NB4 (cell line): ENCODE measurements around the gene FAM83E.
A peak's percentile ranks its signal among the peaks of the same experiment; 100 is the strongest.

Source experiments
- DNase-seq: peaks from one replicate; pipeline ENCODE4 v3.0.0; 2010; ENCODE audit warnings: low read depth
- H3K4me3 ChIP-seq: one replicate; pipeline ENCODE4 v1.5.1; 2011; ENCODE audit warnings: mild to moderate bottlenecking, low read depth, low read length, moderate library complexity
- MYC ChIP-seq: IDR thresholded peaks from 2 replicates; pipeline ENCODE4 v1.6.1; 2011; ENCODE audit warnings: low read depth, low read length
- POLR2A ChIP-seq: IDR thresholded peaks from 2 replicates; pipeline ENCODE4 v1.6.1; 2011; ENCODE audit warnings: mild to moderate bottlenecking; ENCODE audit not compliant: insufficient read length; ENCODE audit errors: extremely low read depth
- TF ChIP-seq, protein P1 (sequence below): IDR thresholded peaks from 2 replicates; pipeline ENCODE4 v1.6.1; 2011; ENCODE audit warnings: low read depth, low read length
- TF ChIP-seq, protein P2 (sequence below): IDR thresholded peaks from one replicate; pipeline ENCODE4 v1.5.1; 2012; ENCODE audit warnings: low read depth, low read length

Gene FAM83E

GRCh38 chr19:48650974-48651682 is 36.3 kb upstream of the FAM83E start:
- DNase-seq, result no peak
- no peak overlapping the region for H3K4me3 ChIP-seq
- TF ChIP-seq, protein P1, sequence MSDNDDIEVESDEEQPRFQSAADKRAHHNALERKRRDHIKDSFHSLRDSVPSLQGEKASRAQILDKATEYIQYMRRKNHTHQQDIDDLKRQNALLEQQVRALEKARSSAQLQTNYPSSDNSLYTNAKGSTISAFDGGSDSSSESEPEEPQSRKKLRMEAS, result no peak
- no peak for TF ChIP-seq MYC

GRCh38 chr19:48648134-48648533 is 33.3 kb upstream of the FAM83E start:
- H3K4me3 ChIP-seq, result no peak overlapping the region
- DNase-seq, result no peak
- TF ChIP-seq POLR2A (no peak), MYC (no peak)
- TF ChIP-seq, protein P1, result no peak
- TF ChIP-seq, protein P2, sequence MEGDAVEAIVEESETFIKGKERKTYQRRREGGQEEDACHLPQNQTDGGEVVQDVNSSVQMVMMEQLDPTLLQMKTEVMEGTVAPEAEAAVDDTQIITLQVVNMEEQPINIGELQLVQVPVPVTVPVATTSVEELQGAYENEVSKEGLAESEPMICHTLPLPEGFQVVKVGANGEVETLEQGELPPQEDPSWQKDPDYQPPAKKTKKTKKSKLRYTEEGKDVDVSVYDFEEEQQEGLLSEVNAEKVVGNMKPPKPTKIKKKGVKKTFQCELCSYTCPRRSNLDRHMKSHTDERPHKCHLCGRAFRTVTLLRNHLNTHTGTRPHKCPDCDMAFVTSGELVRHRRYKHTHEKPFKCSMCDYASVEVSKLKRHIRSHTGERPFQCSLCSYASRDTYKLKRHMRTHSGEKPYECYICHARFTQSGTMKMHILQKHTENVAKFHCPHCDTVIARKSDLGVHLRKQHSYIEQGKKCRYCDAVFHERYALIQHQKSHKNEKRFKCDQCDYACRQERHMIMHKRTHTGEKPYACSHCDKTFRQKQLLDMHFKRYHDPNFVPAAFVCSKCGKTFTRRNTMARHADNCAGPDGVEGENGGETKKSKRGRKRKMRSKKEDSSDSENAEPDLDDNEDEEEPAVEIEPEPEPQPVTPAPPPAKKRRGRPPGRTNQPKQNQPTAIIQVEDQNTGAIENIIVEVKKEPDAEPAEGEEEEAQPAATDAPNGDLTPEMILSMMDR, result no peak

GRCh38 chr19:48646722-48647216 is 31.9 kb upstream of the FAM83E start:
- H3K4me3 ChIP-seq, result no peak overlapping the region

DNA sequence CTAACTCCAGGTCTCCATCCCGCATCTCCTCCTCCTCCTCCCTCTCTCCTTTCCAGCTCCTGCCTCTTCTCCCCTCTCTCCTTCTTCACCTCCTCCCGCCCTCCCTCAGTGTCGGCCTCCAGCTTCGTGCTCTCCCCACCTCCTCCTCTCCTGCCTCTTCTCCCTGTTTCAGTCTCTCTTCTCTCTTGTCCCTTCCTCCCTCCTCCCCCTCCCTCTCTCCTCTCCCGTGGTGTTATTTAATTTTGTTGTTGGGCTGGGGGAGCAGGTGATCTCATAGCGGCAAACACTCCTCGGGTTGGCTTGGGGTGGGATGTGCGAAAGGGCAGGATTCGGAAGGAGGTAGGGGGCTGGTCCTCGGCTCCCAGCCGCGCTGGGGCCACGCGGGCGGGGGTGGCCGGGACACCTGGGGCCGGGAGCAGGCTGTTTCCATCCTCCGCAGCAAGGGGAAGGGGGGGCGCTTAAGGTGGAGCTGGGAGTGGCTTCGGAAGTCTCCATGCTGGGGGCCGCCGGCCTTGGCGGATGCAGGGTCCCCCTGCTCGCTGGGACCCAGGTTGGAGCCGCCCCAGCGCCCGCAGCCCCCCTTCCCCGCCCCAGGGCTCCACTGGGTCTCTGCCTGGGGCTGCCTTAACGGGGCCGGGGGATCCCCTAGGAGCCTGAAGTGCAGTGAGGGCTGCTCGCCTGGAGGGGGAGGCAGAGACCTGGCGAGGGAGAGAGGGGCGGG is 31.3 kb upstream of the FAM83E start, which contains the start of gene CA11:
CA11 (minus strand) TSS at position 187 of the 721 bp plus-strand sequence. CDS start 555 bp downstream, outside the sequence.
- peak; percentile 99 for DNase-seq
- H3K4me3 ChIP-seq, result peak within 1 kb of the TSS; percentile 17

More at GRCh38 chr19:48646722-48647216, 31.9 kb upstream of the FAM83E start:
- no peak for DNase-seq
- TF ChIP-seq, protein P1, result no peak
- no peak for TF ChIP-seq MYC
- TF ChIP-seq, protein P2, result no peak
- TF ChIP-seq POLR2A, result no peak

GRCh38 chr19:48645620-48646000 is 30.7 kb upstream of the FAM83E start:
- TF ChIP-seq, protein P2, result no peak
- TF ChIP-seq MYC, result no peak
- TF ChIP-seq POLR2A, result no peak
- TF ChIP-seq, protein P1, result no peak
- H3K4me3 ChIP-seq, result no peak overlapping the region
- peak; percentile 51 for DNase-seq

More for the DNA sequence above, 31.3 kb upstream of the FAM83E start, which contains the start of gene CA11:
- TF ChIP-seq MYC, result no peak
- TF ChIP-seq, protein P2, result peak; percentile 100

- peak; percentile 94 for DNase-seq
- no peak for TF ChIP-seq POLR2A
- TF ChIP-seq, protein P2, result no peak
- no peak for TF ChIP-seq MYC
- TF ChIP-seq, protein P1, result no peak
- no peak overlapping the region for H3K4me3 ChIP-seq
These were observed 30.2 kb upstream of the FAM83E start for GRCh38 chr19:48644839-48645619.
